Measurements from ENCODE around the gene RECK. TPM values are rescaled to one million over a fixed set of nuclear protein-coding genes. Genes with fewer than 3 reads are reported as not detected.

Gene RECK
- total RNA-seq, 1 donor from 2014 or later = 5.4 TPM

- Histone ChIP-seq H3K4me3 (no peak overlapping the region), H3K36me3 (no peaks in the 10 kb centered on the region), H3K27me3 (ENCODE audit: low read depth) (no peaks in the 10 kb centered on the region), H3K4me1 (peaks cover 4% of the 10 kb centered on the region), H3K9me3 (replicated peaks) (no peaks in the 10 kb centered on the region), H3K27ac (replicated peaks) (peak overlapping the region; percentile 28)
- no peak for TF ChIP-seq CTCF (IDR thresholded peaks at IDR 0.05; ENCODE audit: borderline replicate concordance)
- no peak for DNase-seq
- intact Hi-C loops (cut with micrococcal nuclease) = loop anchor here (10.0 kb wide), 1 partner anchor 125 kb away; the partner anchor contains the start of genes HRCT1 and SPAAR
Measured at GRCh38 chr9:36029765-36030528, 6.8 kb upstream of the RECK start.

- TF ChIP-seq CTCF (IDR thresholded peaks at IDR 0.05; ENCODE audit: borderline replicate concordance) = no peak
- H3K36me3 ChIP-seq = no peaks in the 10 kb centered on the region
- H3K27ac ChIP-seq (replicated peaks) = no peak overlapping the region
- H3K4me3 ChIP-seq = no peak overlapping the region
- peaks cover 4% of the 10 kb centered on the region for H3K4me1 ChIP-seq
- intact Hi-C loops (cut with micrococcal nuclease) = no loop called here
- no peaks in the 10 kb centered on the region for H3K9me3 ChIP-seq (replicated peaks)
- DNase-seq = no peak
- H3K27me3 ChIP-seq (ENCODE audit: low read depth) = no peaks in the 10 kb centered on the region
Measured at GRCh38 chr9:36030871-36031270, 5.8 kb upstream of the RECK start.

GRCh38 chr9:36031774-36032555 is 4.7 kb upstream of the RECK start:
- Histone ChIP-seq H3K27ac (replicated peaks) (no peak overlapping the region), H3K9me3 (replicated peaks) (no peaks in the 10 kb centered on the region), H3K27me3 (ENCODE audit: low read depth) (no peaks in the 10 kb centered on the region), H3K4me3 (no peak overlapping the region), H3K4me1 (peaks cover 12% of the 10 kb centered on the region), H3K36me3 (no peaks in the 10 kb centered on the region)
- TF ChIP-seq CTCF (IDR thresholded peaks at IDR 0.05; ENCODE audit: borderline replicate concordance) = no peak
- intact Hi-C loops (cut with micrococcal nuclease) = no loop called here
- no peak for DNase-seq

- Histone ChIP-seq H3K27me3 (ENCODE audit: low read depth) (no peaks in the 10 kb centered on the region), H3K36me3 (no peaks in the 10 kb centered on the region), H3K4me3 (no peak overlapping the region), H3K9me3 (replicated peaks) (no peaks in the 10 kb centered on the region), H3K4me1 (peaks cover 30% of the 10 kb centered on the region), H3K27ac (replicated peaks) (no peak overlapping the region)
- intact Hi-C loops (cut with micrococcal nuclease) = no loop called here
- no peak for DNase-seq
- no peak for TF ChIP-seq CTCF (IDR thresholded peaks at IDR 0.05; ENCODE audit: borderline replicate concordance)
Measured at GRCh38 chr9:36033788-36034187, 2.9 kb upstream of the RECK start.

GRCh38 chr9:36034234-36034633 is 2.5 kb upstream of the RECK start:
- H3K36me3 ChIP-seq = no peaks in the 10 kb centered on the region
- intact Hi-C loops (cut with micrococcal nuclease) = no loop called here
- H3K4me1 ChIP-seq = peaks cover 31% of the 10 kb centered on the region
- no peak for TF ChIP-seq CTCF (IDR thresholded peaks at IDR 0.05; ENCODE audit: borderline replicate concordance)
- H3K27ac ChIP-seq (replicated peaks) = no peak overlapping the region
- no peak for DNase-seq
- H3K27me3 ChIP-seq (ENCODE audit: low read depth) = no peaks in the 10 kb centered on the region
- H3K9me3 ChIP-seq (replicated peaks) = no peaks in the 10 kb centered on the region
- H3K4me3 ChIP-seq = no peak overlapping the region
